ENCODE results near the gene OGFOD3.

DNA sequence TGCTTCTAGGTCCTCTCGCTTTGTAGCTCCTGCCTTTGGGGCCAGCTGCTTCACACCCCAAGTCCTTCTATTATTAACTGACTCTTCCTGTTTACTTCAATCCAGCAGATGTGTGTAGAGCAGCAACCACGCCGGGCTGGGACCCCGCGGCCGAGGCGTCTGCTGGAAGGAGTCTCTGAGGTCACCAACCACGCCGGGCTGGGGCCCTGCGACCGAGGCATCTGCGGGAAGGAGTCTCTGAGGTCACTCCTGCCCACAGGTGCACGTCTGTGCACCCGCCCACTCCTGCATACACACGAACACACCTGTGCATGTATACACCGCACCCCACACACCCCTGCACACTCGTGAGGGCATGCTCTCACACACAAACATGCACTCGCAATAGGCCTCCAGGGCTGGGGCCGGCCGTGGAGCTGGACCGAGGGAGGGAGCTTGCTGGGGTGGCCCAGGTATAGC is 67.1 kb downstream of the OGFOD3 start:
- TF ChIP-seq, protein P1, sequence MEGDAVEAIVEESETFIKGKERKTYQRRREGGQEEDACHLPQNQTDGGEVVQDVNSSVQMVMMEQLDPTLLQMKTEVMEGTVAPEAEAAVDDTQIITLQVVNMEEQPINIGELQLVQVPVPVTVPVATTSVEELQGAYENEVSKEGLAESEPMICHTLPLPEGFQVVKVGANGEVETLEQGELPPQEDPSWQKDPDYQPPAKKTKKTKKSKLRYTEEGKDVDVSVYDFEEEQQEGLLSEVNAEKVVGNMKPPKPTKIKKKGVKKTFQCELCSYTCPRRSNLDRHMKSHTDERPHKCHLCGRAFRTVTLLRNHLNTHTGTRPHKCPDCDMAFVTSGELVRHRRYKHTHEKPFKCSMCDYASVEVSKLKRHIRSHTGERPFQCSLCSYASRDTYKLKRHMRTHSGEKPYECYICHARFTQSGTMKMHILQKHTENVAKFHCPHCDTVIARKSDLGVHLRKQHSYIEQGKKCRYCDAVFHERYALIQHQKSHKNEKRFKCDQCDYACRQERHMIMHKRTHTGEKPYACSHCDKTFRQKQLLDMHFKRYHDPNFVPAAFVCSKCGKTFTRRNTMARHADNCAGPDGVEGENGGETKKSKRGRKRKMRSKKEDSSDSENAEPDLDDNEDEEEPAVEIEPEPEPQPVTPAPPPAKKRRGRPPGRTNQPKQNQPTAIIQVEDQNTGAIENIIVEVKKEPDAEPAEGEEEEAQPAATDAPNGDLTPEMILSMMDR (conservative IDR thresholded peaks at IDR 0.05 in 1 of 2, IDR thresholded peaks at IDR 0.05 in 1 of 2; ENCODE audit: extremely low read depth in 1 of 2, insufficient read depth in 1 of 2, low read depth in 1 of 2, low read length in 2 of 2), result no peak
- TF ChIP-seq EZH2 (IDR thresholded peaks at IDR 0.05; ENCODE audit: borderline replicate concordance, low read length), result no peak

Data from mammary epithelial cell (primary cell).